ENCODE results near the gene SHANK2.

DNA sequence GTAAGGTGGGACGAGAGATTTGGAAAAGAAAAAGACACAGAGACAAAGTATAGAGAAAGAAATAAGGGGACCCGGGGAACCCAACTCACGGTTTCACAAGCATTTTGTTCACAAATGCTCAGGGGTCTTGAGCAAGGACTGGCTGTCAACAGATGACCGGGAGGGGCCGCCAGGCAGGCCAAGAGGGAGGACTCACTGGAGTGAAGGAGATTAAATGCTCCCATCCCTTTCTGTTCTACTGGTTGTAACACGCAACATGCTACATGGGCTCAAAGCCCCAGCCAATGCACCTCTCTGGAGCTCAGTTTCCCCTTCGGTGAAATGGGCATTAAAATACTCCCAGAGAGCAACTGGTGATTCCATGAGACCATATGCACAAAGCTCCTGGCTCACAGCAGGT, 13.4 kb downstream of the SHANK2 start:
- TF ChIP-seq, protein P1, sequence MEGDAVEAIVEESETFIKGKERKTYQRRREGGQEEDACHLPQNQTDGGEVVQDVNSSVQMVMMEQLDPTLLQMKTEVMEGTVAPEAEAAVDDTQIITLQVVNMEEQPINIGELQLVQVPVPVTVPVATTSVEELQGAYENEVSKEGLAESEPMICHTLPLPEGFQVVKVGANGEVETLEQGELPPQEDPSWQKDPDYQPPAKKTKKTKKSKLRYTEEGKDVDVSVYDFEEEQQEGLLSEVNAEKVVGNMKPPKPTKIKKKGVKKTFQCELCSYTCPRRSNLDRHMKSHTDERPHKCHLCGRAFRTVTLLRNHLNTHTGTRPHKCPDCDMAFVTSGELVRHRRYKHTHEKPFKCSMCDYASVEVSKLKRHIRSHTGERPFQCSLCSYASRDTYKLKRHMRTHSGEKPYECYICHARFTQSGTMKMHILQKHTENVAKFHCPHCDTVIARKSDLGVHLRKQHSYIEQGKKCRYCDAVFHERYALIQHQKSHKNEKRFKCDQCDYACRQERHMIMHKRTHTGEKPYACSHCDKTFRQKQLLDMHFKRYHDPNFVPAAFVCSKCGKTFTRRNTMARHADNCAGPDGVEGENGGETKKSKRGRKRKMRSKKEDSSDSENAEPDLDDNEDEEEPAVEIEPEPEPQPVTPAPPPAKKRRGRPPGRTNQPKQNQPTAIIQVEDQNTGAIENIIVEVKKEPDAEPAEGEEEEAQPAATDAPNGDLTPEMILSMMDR (IDR thresholded peaks at IDR 0.05) = no peak
- TF ChIP-seq POLR2A (IDR thresholded peaks at IDR 0.05) (no peak), POLR2AphosphoS5 (IDR thresholded peaks at IDR 0.05) (no peak), EP300 (IDR thresholded peaks at IDR 0.05; ENCODE audit: low read depth) (no peak)
